ENCODE measurements around the gene CBFA2T3.

DNA sequence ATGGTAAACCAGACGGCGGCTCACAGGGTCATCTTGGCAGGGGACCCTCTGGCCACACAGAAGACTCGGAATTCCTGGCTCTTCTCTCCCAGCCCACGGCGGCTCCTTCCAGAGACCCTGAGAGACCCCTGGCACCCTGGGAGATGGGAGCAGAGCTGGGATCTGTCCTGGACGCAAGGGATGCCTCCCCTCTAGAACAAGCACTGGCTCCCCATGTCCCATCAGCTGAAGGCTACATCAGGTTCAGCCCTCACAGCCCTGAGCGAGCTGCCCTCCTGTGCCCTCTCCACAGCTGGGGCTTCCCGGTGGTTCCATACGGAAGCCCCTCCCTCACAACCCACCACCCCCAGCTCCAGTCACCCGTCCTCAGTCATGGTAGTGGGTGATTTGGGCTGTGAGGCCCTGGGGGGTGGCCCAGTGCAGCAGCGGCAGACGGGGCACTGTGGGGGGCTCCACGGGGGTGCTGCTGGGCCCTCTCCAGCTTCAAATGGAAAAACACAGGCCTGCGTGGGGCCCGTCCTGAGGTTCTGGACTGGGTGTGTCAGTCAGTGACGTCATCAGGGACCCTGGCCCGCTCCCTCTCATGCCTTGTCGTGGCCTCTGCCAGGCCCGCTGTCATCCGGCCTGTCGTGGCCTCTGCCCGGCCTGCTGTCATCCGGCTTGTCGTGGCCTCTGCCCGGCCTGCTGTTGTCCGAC is 13.0 kb upstream of the CBFA2T3 start:
- TF ChIP-seq POLR2AphosphoS5 (IDR thresholded peaks at IDR 0.05; ENCODE audit: borderline replicate concordance, low read depth, low read length), result no peak
- TF ChIP-seq EZH2 (IDR thresholded peaks at IDR 0.05), result no peak
- no peak for TF ChIP-seq FOXP2 (optimal IDR thresholded peaks at IDR 0.05; ENCODE audit: control extremely low read depth, extremely low read length, insufficient read depth)
